Thyroid gland (tissue), 4 donors: ENCODE data around the gene VPS18. TPM values are rescaled to one million over a fixed set of nuclear protein-coding genes. Genes with fewer than 3 reads are reported as not detected.
A peak's percentile ranks its signal among the peaks of the same experiment; 100 is the strongest.

Experiments used
- DNase-seq, 2 donors: peaks; one replicate each; pipeline ENCODE4 v3.0.0-alpha.2; 2019
- H3K27ac ChIP-seq, 3 donors: fragments of 200-600 bp; sonication (generic); 1 replicate in 2 of 3; 2 replicates in 1 of 3; pipeline ENCODE4 v1.5.1; 2016 to 2019; ENCODE audit warnings: mild to moderate bottlenecking in 1 of 3, moderate library complexity in 1 of 3
- H3K27me3 ChIP-seq: fragments of 200-600 bp; sonication (generic); one replicate; pipeline ENCODE4 v1.5.1; 2019
- H3K36me3 ChIP-seq, 2 donors: fragments of 200-600 bp; sonication (generic); one replicate each; pipeline ENCODE4 v1.5.1; 2016 to 2019
- H3K4me1 ChIP-seq, 2 donors: fragments of 200-600 bp; sonication (generic); one replicate each; pipeline ENCODE4 v1.5.1; 2017 to 2019
- H3K4me3 ChIP-seq, 3 donors: fragments of 200-600 bp; sonication (generic); replicated peaks in 1 of 3; 1 replicate in 2 of 3; 2 replicates in 1 of 3; pipeline ENCODE4 v1.5.1; 2016; ENCODE audit warnings: mild to moderate bottlenecking in 1 of 3
- H3K9me3 ChIP-seq: fragments of 200-600 bp; sonication (generic); one replicate; pipeline ENCODE4 v1.5.1; 2017
- POLR2A ChIP-seq, 2 donors: fragments of 450-650 bp; IDR thresholded peaks; one replicate each; pipeline ENCODE4 v1.6.1; 2017; ENCODE audit warnings: antibody characterized with exemption in 2 of 2, mild to moderate bottlenecking in 2 of 2, moderate library complexity in 1 of 2
- WGBS, 2 donors: methylation state at CpG; one replicate each; pipeline ENCODE4 v1.1.5; 2017; 5-methylcytosine and 5-hydroxymethylcytosine counted together
- intact Hi-C: fragments of 100-400 bp; cut with DNase I; formaldehyde crosslinking; loops from one replicate; pipeline ENCODE4 v1.15.1; 2023
- total RNA-seq, 4 donors: library from RNA; depleted of rRNA; stranded (reverse); fragments of >200 nt; gene quantifications; one replicate each; pipeline ENCODE4 v1.2.3, GENCODE V29; 2016
- TF ChIP-seq, protein P1 (sequence below), 6 experiments: fragments of 200-600 bp in 3 of 6; fragments of 450-650 bp in 3 of 6; sonication (generic) in 3 of 6; IDR thresholded peaks; one replicate each; pipeline ENCODE4 v1.5.1; 2016 to 2019; ENCODE audit warnings: antibody characterized with exemption in 6 of 6, mild to moderate bottlenecking in 2 of 6, inconsistent platforms in 1 of 6, moderate library complexity in 1 of 6

VPS18 gene
- total RNA-seq, 4 donors from 2014 or later: 29.2 to 43.6 (median 37.2) TPM

DNA sequence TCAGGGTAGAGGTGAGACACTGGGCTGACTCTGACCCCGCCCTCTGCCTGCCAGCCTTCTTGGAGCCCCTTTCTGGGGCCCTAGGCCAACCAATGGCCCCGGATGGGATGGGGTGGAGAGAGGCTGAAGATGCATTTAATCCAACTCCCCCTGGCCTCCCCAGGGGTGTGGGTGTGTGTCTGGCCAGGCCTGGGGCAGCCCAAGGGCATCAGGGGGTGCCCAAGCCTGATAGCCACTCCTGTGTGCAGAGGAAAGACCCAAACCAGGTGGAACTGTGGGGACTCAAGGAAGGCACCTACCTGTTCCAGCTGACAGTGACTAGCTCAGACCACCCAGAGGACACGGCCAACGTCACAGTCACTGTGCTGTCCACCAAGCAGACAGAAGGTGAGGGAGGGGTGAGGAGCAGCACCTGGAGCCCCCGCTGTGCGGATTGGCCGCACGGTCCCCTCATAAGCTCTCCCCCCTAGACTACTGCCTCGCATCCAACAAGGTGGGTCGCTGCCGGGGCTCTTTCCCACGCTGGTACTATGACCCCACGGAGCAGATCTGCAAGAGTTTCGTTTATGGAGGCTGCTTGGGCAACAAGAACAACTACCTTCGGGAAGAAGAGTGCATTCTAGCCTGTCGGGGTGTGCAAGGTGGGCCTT lies 40.9 kb upstream of the VPS18 start:
- H3K4me1 ChIP-seq: peaks cover 5 to 9% of the 10 kb centered on the region in 2 donors
- no peaks in the 10 kb centered on the region for H3K27me3 ChIP-seq
- no peaks in the 10 kb centered on the region for H3K9me3 ChIP-seq
- DNase-seq: no peak
- no peak overlapping the region for H3K4me3 ChIP-seq
- H3K27ac ChIP-seq: no peak overlapping the region
- peaks cover 19 to 37% of the 10 kb centered on the region in 2 donors for H3K36me3 ChIP-seq
- TF ChIP-seq, protein P1, sequence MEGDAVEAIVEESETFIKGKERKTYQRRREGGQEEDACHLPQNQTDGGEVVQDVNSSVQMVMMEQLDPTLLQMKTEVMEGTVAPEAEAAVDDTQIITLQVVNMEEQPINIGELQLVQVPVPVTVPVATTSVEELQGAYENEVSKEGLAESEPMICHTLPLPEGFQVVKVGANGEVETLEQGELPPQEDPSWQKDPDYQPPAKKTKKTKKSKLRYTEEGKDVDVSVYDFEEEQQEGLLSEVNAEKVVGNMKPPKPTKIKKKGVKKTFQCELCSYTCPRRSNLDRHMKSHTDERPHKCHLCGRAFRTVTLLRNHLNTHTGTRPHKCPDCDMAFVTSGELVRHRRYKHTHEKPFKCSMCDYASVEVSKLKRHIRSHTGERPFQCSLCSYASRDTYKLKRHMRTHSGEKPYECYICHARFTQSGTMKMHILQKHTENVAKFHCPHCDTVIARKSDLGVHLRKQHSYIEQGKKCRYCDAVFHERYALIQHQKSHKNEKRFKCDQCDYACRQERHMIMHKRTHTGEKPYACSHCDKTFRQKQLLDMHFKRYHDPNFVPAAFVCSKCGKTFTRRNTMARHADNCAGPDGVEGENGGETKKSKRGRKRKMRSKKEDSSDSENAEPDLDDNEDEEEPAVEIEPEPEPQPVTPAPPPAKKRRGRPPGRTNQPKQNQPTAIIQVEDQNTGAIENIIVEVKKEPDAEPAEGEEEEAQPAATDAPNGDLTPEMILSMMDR (IDR thresholded peaks at IDR 0.05): no peak
- no peak for TF ChIP-seq POLR2A (IDR thresholded peaks at IDR 0.05)
- 92 to 99% methylated on average over 15 to 16 of the region's 16 CpGs for WGBS, 2 donors
- intact Hi-C loops: no loop called here

GRCh38 chr15:40854161-40854560 lies 40.1 kb upstream of the VPS18 start:
- peaks cover 5 to 9% of the 10 kb centered on the region in 2 donors for H3K4me1 ChIP-seq
- no peaks in the 10 kb centered on the region for H3K27me3 ChIP-seq
- intact Hi-C loops: no loop called here
- DNase-seq: no peak
- H3K4me3 ChIP-seq: no peak overlapping the region
- TF ChIP-seq, protein P1 (IDR thresholded peaks at IDR 0.05): no peak
- TF ChIP-seq POLR2A (IDR thresholded peaks at IDR 0.05): no peak
- H3K36me3 ChIP-seq: peaks cover 19 to 37% of the 10 kb centered on the region in 2 donors
- no peak overlapping the region for H3K27ac ChIP-seq
- 79 to 83% methylated on average over 10 of the region's 10 CpGs for WGBS, 2 donors
- H3K9me3 ChIP-seq: no peaks in the 10 kb centered on the region

DNA sequence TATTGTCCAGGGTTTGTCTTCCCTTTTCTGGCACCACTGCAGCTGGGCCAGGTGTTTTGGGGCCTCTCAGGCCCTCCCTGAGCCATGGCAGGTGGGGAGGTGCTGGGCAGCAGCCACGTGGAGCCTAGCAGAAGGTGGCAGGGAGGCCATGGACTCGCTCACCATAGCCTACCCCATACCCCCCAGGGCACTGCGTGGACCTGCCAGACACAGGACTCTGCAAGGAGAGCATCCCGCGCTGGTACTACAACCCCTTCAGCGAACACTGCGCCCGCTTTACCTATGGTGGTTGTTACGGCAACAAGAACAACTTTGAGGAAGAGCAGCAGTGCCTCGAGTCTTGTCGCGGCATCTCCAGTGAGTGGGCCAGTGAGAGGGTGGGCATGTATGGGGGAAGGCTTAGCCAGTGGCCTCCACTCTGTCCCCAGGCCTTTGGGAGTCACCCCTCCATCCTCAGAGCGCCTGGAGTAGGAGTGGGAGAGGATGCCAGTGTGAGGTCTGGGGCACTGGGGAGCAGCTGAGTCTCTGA lies 38.5 kb upstream of the VPS18 start:
- Histone ChIP-seq H3K4me1 (peaks cover 5 to 9% of the 10 kb centered on the region in 2 donors), H3K27ac (no peak overlapping the region), H3K36me3 (peaks cover 19 to 37% of the 10 kb centered on the region in 2 donors), H3K9me3 (no peaks in the 10 kb centered on the region), H3K4me3 (no peak overlapping the region), H3K27me3 (no peaks in the 10 kb centered on the region)
- DNase-seq: no peak
- intact Hi-C loops: loop anchor here (2.0 to 5.0 kb wide), 2 partner anchors 37 to 327 kb away; no protein-coding TSS in a partner anchor
- no peak for TF ChIP-seq POLR2A (IDR thresholded peaks at IDR 0.05)
- TF ChIP-seq, protein P1 (IDR thresholded peaks at IDR 0.05): no peak
- 87% methylated on average over 6 to 11 of the region's 13 CpGs for WGBS, 2 donors

DNA sequence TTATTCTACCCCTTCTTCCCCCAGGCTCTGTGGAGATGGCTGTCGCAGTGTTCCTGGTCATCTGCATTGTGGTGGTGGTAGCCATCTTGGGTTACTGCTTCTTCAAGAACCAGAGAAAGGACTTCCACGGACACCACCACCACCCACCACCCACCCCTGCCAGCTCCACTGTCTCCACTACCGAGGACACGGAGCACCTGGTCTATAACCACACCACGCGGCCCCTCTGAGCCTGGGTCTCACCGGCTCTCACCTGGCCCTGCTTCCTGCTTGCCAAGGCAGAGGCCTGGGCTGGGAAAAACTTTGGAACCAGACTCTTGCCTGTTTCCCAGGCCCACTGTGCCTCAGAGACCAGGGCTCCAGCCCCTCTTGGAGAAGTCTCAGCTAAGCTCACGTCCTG lies 37.5 kb upstream of the VPS18 start:
- Histone ChIP-seq H3K27me3 (no peaks in the 10 kb centered on the region), H3K4me3 (no peak overlapping the region), H3K27ac (peak overlapping the region in 1 of 3 donors; percentile 65), H3K9me3 (no peaks in the 10 kb centered on the region), H3K4me1 (peaks cover 5 to 9% of the 10 kb centered on the region in 2 donors), H3K36me3 (peaks cover 19 to 37% of the 10 kb centered on the region in 2 donors)
- WGBS, 2 donors: 83 to 85% methylated on average over 7 to 8 of the region's 8 CpGs
- TF ChIP-seq, protein P1 (IDR thresholded peaks at IDR 0.05): no peak
- TF ChIP-seq POLR2A (IDR thresholded peaks at IDR 0.05): no peak
- DNase-seq: no peak
- intact Hi-C loops: loop anchor here (2.0 to 5.0 kb wide), 2 partner anchors 36 to 326 kb away; no protein-coding TSS in a partner anchor
